Purkinje cell (primary cell): ENCODE data around the gene CD86. TPM values are rescaled to one million over a fixed set of nuclear protein-coding genes. Genes with fewer than 3 reads are reported as not detected.

ENCODE experiments used
- polyA plus RNA-seq: library from polyadenylated mRNA; unstranded; fragments of >200 nt; fragmentation: Nextera tagmentation; gene quantifications from 2 replicates; pipeline ENCODE4 v1.2.1, GENCODE V29; 2014

Gene CD86
- not detected in 2 replicates for polyA plus RNA-seq

DNA sequence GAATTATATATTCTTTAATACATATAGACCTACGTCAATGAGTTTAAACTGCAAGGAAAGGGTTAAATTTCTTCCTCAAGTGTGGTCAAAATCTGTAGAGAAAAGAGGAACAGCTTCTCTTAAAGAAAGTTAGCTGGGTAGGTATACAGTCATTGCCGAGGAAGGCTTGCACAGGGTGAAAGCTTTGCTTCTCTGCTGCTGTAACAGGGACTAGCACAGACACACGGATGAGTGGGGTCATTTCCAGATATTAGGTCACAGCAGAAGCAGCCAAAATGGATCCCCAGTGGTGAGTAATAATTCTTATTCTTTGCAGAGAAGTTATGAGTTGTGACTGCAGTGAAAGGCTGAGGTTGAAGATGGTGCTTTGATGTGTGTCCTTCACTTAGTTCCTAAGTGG lies at the start of gene CD86:
Gene CD86, plus strand, starts transcription at position 148 of the 400 bp plus-strand sequence. Its CDS starts 128 bp downstream, at position 276.

GRCh38 chr3:122021811-122022401 lies 33.3 kb upstream of the CD86 start, which contains the start of gene ILDR1:
Gene ILDR1, minus strand, starts transcription at chr3:122022247. Its CDS starts 170 bp downstream, at chr3:122022077.

Other genes starting within 250 kb of the CD86 start
- 17.8 and 19.2 TPM in 2 replicates for gene IQCB1, start 220.3 kb upstream of the CD86 start, polyA plus RNA-seq
- gene EAF2, start 220.2 kb upstream of the CD86 start, polyA plus RNA-seq, result 23.2 and 36.4 TPM in 2 replicates
- 1.6 and 4.4 TPM in 2 replicates for gene SLC15A2, start 161.0 kb upstream of the CD86 start, polyA plus RNA-seq
- gene ILDR1, start 33.1 kb upstream of the CD86 start, polyA plus RNA-seq, result not detected in 2 replicates
- gene CASR, start 128.3 kb downstream of the CD86 start, polyA plus RNA-seq, result not detected in 2 replicates